B cell (primary cell): ENCODE data around the gene PSMA3. TPM values are rescaled to one million over a fixed set of nuclear protein-coding genes. Genes with fewer than 3 reads are reported as not detected.

Experiments
- ATAC-seq: fragments of 200-7000 bp; cut with Tn5 transposase; one replicate; pipeline ENCODE4 v1.10.0; 2021; ENCODE audit warnings: low read depth, mild to moderate bottlenecking, moderate number of reproducible peaks, moderate library complexity
- CTCF ChIA-PET: fragments of 350-600 bp; sonication (Branson Sonifier 250); formaldehyde crosslinking; loops from one replicate; lab custom pipeline; 2021; ENCODE audit warnings: antibody characterized with exemption, inconsistent platforms; lab: Charles Lee
- POLR2A ChIA-PET: fragments of 350-600 bp; sonication (Branson Sonifier 250); formaldehyde crosslinking; loops from one replicate; lab custom pipeline; 2021; ENCODE audit warnings: antibody characterized with exemption; lab: Charles Lee
- DNase-seq: peaks from one replicate; pipeline ENCODE4 v3.0.0; 2013
- H2AFZ ChIP-seq: 2 replicates; pipeline ENCODE4 v1.6.1; 2012; ENCODE audit warnings: mild to moderate bottlenecking, low read depth, low read length; ENCODE audit not compliant: insufficient read depth, poor library complexity, severe bottlenecking
- H3K27ac ChIP-seq, 2 donors: 1 replicate in 1 of 2; 2 replicates in 1 of 2; pipeline ENCODE4 v1.5.1; 2012 to 2013; ENCODE audit warnings: low read length in 2 of 2, mild to moderate bottlenecking in 2 of 2, moderate library complexity in 1 of 2
- H3K27me3 ChIP-seq, 4 experiments: fragments of 200-600 bp in 1 of 4; sonication (generic) in 1 of 4; replicated peaks in 1 of 4; 1 replicate in 2 of 4; 2 replicates in 2 of 4; pipeline versions ENCODE4 v1.6.1 to v1.7.0; 2013 to 2016; ENCODE audit warnings: low read length in 3 of 4, mild to moderate bottlenecking in 2 of 4, mixed read lengths in 1 of 4, moderate library complexity in 1 of 4; ENCODE audit not compliant: insufficient read depth in 4 of 4, control insufficient read depth in 3 of 4; ENCODE audit errors: control extremely low read depth in 1 of 4
- H3K36me3 ChIP-seq, 2 experiments: replicated peaks in 1 of 2; 1 replicate in 1 of 2; 2 replicates in 1 of 2; pipeline versions ENCODE4 v1.6.1 to v1.7.1; 2013; ENCODE audit warnings: low read length in 1 of 2; ENCODE audit not compliant: insufficient read depth in 2 of 2, control insufficient read depth in 1 of 2; ENCODE audit errors: control extremely low read depth in 1 of 2, extremely low read depth in 1 of 2
- H3K4me1 ChIP-seq, 2 donors: fragments of 200-600 bp in 1 of 2; sonication (generic) in 1 of 2; 1 replicate in 1 of 2; 2 replicates in 1 of 2; pipeline versions ENCODE4 v1.5.1 to v1.6.1; 2013 to 2017; ENCODE audit warnings: low read length in 2 of 2; ENCODE audit not compliant: control insufficient read depth in 2 of 2, insufficient read depth in 2 of 2
- H3K4me2 ChIP-seq: replicated peaks from 2 replicates; pipeline ENCODE3; 2012; ENCODE audit warnings: mild to moderate bottlenecking, low read depth, low read length; ENCODE audit not compliant: poor library complexity, severe bottlenecking
- H3K4me3 ChIP-seq, 5 experiments: fragments of 200-600 bp in 1 of 5; sonication (generic) in 1 of 5; 1 replicate in 3 of 5; 2 replicates in 2 of 5; pipeline versions ENCODE4 v1.5.1 to v1.7.0; 2011 to 2016; ENCODE audit warnings: low read length in 4 of 5, mild to moderate bottlenecking in 4 of 5, low read depth in 2 of 5, control low read depth in 1 of 5, moderate library complexity in 1 of 5; ENCODE audit not compliant: insufficient read depth in 1 of 5; ENCODE audit errors: control extremely low read depth in 1 of 5, extremely low read depth in 1 of 5
- H3K79me2 ChIP-seq: fragments of 200-600 bp; sonication (generic); one replicate; pipeline ENCODE4 v1.6.0; 2016; ENCODE audit warnings: low read length; ENCODE audit not compliant: control insufficient read depth, insufficient read depth
- H3K9ac ChIP-seq: fragments of 200-600 bp; sonication (generic); 2 replicates; pipeline ENCODE4 v1.6.1; 2017; ENCODE audit warnings: mild to moderate bottlenecking, low read length, moderate library complexity
- H3K9me3 ChIP-seq, 3 donors: one replicate each; pipeline versions ENCODE4 v1.6.1 to v1.7.1; 2013; ENCODE audit warnings: low read length in 2 of 3; ENCODE audit not compliant: control insufficient read depth in 2 of 3, insufficient read depth in 1 of 3; ENCODE audit errors: control extremely low read depth in 1 of 3
- H4K20me1 ChIP-seq: 2 replicates; pipeline ENCODE4 v1.6.0; 2012; ENCODE audit warnings: mild to moderate bottlenecking, low read length; ENCODE audit not compliant: insufficient read depth, control insufficient read depth, poor library complexity, severe bottlenecking
- H3K27ac Mint-ChIP-seq: one replicate; pipeline ENCODE4 v1.8.0; 2021; ENCODE audit warnings: mixed read lengths
- H3K27me3 Mint-ChIP-seq: one replicate; pipeline ENCODE4 v1.8.0; 2021; ENCODE audit warnings: mixed read lengths
- H3K4me1 Mint-ChIP-seq: one replicate; pipeline ENCODE4 v1.8.0; 2021; ENCODE audit warnings: mixed read lengths
- H3K4me3 Mint-ChIP-seq: one replicate; pipeline ENCODE4 v1.8.0; 2021; ENCODE audit warnings: mixed read lengths
- H3K9me3 Mint-ChIP-seq: one replicate; pipeline ENCODE4 v1.8.0; 2022; ENCODE audit warnings: mixed read lengths; ENCODE audit not compliant: insufficient read depth
- CTCF ChIP-seq: fragments of 200-600 bp; IDR thresholded peaks from one replicate; pipeline ENCODE4 v1.8.0; 2022; ENCODE audit warnings: antibody characterized with exemption, mild to moderate bottlenecking
- EZH2 ChIP-seq: IDR thresholded peaks from 2 replicates; pipeline ENCODE4 v1.6.1; 2012; ENCODE audit warnings: borderline replicate concordance, low read depth, mild to moderate bottlenecking, moderate library complexity, low read length; ENCODE audit not compliant: insufficient read depth, poor library complexity, severe bottlenecking
- WGBS: methylation state at CpG from one replicate; pipeline ENCODE4 v1.1.5; 2013; ENCODE audit warnings: missing lambda C conversion rate; ENCODE audit not compliant: insufficient coverage; 5-methylcytosine and 5-hydroxymethylcytosine counted together
- intact Hi-C: fragments of 100-400 bp; cut with micrococcal nuclease; formaldehyde crosslinking; loops from one replicate; pipeline ENCODE4 v1.10.0; 2022
- polyA plus RNA-seq: library from polyadenylated mRNA; depleted of rRNA; stranded (reverse); fragments of >200 nt; gene quantifications from 2 replicates; pipeline ENCODE4 v1.2.3, GENCODE V29; 2012
- total RNA-seq, 2 donors: library from RNA; stranded (reverse); fragments of 120-200 nt in 1 of 2; gene quantifications; 1 replicate in 1 of 2; 2 replicates in 1 of 2; pipeline versions ENCODE4 v1.2.3 to v1.2.4, GENCODE V29; 2013 to 2022

The PSMA3 gene
- total and polyA plus RNA-seq, 2 donors (not counting 1 experiment from before 2014, with no cell fraction given), result 57.3 to 99.2 TPM

DNA sequence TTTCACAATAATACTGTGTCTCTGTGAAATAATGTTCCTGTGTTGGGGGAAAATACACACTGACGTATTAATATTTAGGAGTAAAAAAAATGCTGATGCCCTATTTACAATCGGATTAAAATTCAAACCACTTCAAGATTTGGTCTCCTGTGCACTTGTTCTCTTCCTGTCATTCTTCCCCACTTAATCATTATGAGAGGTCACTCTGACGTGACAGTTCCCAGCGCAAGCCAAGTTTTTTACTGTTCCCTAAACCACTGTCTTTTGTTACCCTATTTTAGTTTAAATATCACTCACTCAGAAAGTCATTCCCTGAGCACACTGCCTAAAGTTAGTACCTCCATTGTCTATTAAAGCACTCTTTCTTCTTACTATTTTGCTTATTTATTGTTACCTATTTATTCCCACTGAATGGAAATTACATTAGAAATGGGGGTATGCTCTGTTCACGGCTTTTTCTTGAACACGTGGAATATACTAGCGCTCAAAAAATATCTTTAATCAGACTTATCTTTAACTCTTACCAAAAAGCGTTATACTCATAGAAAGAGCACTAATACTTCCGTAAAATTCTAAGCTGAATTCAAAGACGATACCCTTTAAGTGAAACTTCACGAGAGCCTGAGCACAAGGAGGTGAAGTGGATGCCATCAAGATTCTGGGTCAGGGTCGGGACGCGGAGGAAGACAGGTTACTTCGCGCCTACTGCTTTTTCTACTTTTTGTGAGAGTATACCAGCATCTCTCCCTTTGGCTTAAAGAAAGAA is 670 bp upstream of the PSMA3 start:
- DNase-seq (no peak), ATAC-seq (peak; percentile 39)
- Mint-ChIP-seq H3K4me3 (peak overlapping the region; percentile 96), H3K9me3 (no peaks in the 10 kb centered on the region), H3K27ac (peak overlapping the region; percentile 96), H3K4me1 (peaks cover 47% of the 10 kb centered on the region), H3K27me3 (no peaks in the 10 kb centered on the region)
- intact Hi-C loops, result loop anchor here (1.0 kb wide), 3 partner anchors 44 to 183 kb away; partner anchors contain the start of genes ACTR10, ARID4A, KIAA0586 and TIMM9
- H3K4me2 ChIP-seq, result peak overlapping the region; percentile 71
- CTCF ChIA-PET, result interaction anchor here (1.7 kb wide), 1 partner anchor 54 kb away, joined by 4 read pairs; the partner anchor contains the start of gene ARID4A
- WGBS, result 0% methylated on average over 3 of the region's 16 CpGs
- TF ChIP-seq CTCF (no peak), EZH2 (no peak)
- H3K4me3 ChIP-seq, result peak overlapping the region; percentile 89 to 100 (median 97)
- H3K9me3 ChIP-seq, result no peaks in the 10 kb centered on the region
- H4K20me1 ChIP-seq, result peaks cover 29% of the 10 kb centered on the region
- H2AFZ ChIP-seq, result peak overlapping the region; percentile 91
- no peaks in the 10 kb centered on the region for H3K27me3 ChIP-seq
- H3K36me3 ChIP-seq, result peaks cover 5 to 20% of the 10 kb centered on the region in 2 experiments
- H3K4me1 ChIP-seq, result peaks cover 9 to 20% of the 10 kb centered on the region in 2 donors
- H3K27ac ChIP-seq, result peak overlapping the region; percentile 90 to 92
- H3K79me2 ChIP-seq, result peaks cover 43% of the 10 kb centered on the region
- peak overlapping the region; percentile 91 for H3K9ac ChIP-seq
- POLR2A ChIA-PET, result interaction anchor here (0.6 to 1.8 kb wide), 5 partner anchors 30 to 919 kb away, joined by 3 to 17 read pairs (median 8); partner anchors contain the start of genes ACTR10, ARID4A, KIAA0586 and TIMM9
